Panc1 (cell line): ENCODE results near the gene CREB3L2. TPM values are rescaled to one million over a fixed set of nuclear protein-coding genes. Genes with fewer than 3 reads are reported as not detected.
"Not testable (repeated sequence)": the region's sequence is repeated elsewhere in the genome, so short reads cannot be mapped to it uniquely, and the experiment has no call there.

Experiments used
- ATAC-seq: fragments of 200-7000 bp; cut with Tn5 transposase; 2 replicates; pipeline ENCODE4 v1.9.1; 2020; ENCODE audit warnings: mild to moderate bottlenecking, moderate library complexity
- BruUV-seq: library from RNA; stranded (reverse); fragments of 400-500 nt; replicated peaks from 2 replicates; lab custom pipeline; 2021; lab: Mats Ljungman, UMichigan
- CTCF ChIA-PET: fragments of 300-600 bp; sonication (Branson Sonifier 250); formaldehyde crosslinking; loops from one replicate; lab custom pipeline; 2022; ENCODE audit warnings: antibody characterized with exemption; lab: Charles Lee
- POLR2A ChIA-PET: fragments of 300-600 bp; sonication (Branson Sonifier 250); formaldehyde crosslinking; loops from one replicate; lab custom pipeline; 2022; ENCODE audit warnings: antibody characterized with exemption; lab: Charles Lee
- DNase-seq: peaks from one replicate; pipeline ENCODE4 v3.0.0-alpha.2; 2010; ENCODE audit warnings: low read depth, low spot score
- H3K27ac ChIP-seq: 2 replicates; pipeline ENCODE4 v1.5.1; 2011; ENCODE audit warnings: mild to moderate bottlenecking, low read length, inconsistent platforms
- H3K27me3 ChIP-seq: fragments of 200-500 bp; sonication (Bioruptor generic); 2 replicates; pipeline ENCODE4 v1.6.0; 2014; ENCODE audit warnings: low read length, inconsistent platforms; ENCODE audit not compliant: control insufficient read depth, insufficient read depth
- H3K36me3 ChIP-seq: fragments of 200-500 bp; sonication (Bioruptor generic); 2 replicates; pipeline ENCODE4 v1.5.1; 2014; ENCODE audit warnings: inconsistent platforms, mild to moderate bottlenecking, low read length, moderate library complexity; ENCODE audit not compliant: control insufficient read depth, insufficient read depth
- H3K4me1 ChIP-seq: 2 replicates; pipeline ENCODE4 v1.5.1; 2011; ENCODE audit warnings: inconsistent platforms, mild to moderate bottlenecking, low read length, moderate library complexity; ENCODE audit not compliant: control insufficient read depth, insufficient read depth
- H3K4me3 ChIP-seq, 2 experiments: 2 replicates each; pipeline ENCODE4 v1.5.1; 2011 to 2012; ENCODE audit warnings: low read depth in 2 of 2, low read length in 2 of 2, mild to moderate bottlenecking in 2 of 2, inconsistent platforms in 1 of 2, moderate library complexity in 1 of 2
- H3K9me3 ChIP-seq: fragments of 200-500 bp; sonication (Bioruptor generic); 2 replicates; pipeline ENCODE4 v1.5.1; 2014; ENCODE audit warnings: low read depth, mild to moderate bottlenecking, inconsistent platforms, low read length, moderate library complexity; ENCODE audit not compliant: control insufficient read depth, insufficient read depth
- POLR2AphosphoS5 ChIP-seq: IDR thresholded peaks from 2 replicates; pipeline ENCODE4 v1.6.1; 2012; ENCODE audit warnings: mild to moderate bottlenecking, low read depth, low read length, moderate library complexity
- SIN3A ChIP-seq: IDR thresholded peaks from 2 replicates; pipeline ENCODE4 v1.6.1; 2012; ENCODE audit warnings: low read depth, mild to moderate bottlenecking, low read length, moderate library complexity, borderline replicate concordance; ENCODE audit not compliant: insufficient read depth
- TCF7L2 ChIP-seq: IDR thresholded peaks from 2 replicates; pipeline ENCODE4 v1.6.1; 2011; ENCODE audit warnings: mild to moderate bottlenecking, low read depth, low read length, inconsistent platforms
- in situ Hi-C: cut with HindIII; loops from 2 replicates; pipeline ENCODE4 v1.10.0; 2016; ENCODE audit warnings: low sequenced_read_pairs, low pct_unique_long_range_greater_than_20kb
- intact Hi-C: fragments of 100-400 bp; cut with micrococcal nuclease; formaldehyde crosslinking; loops from one replicate; pipeline ENCODE4 v1.10.0; 2022; ENCODE audit not compliant: unreplicated experiment
- total RNA-seq: library from RNA; stranded (reverse); gene quantifications from one replicate; pipeline ENCODE4 v1.2.1, GENCODE V29; 2021; ENCODE audit not compliant: unreplicated experiment
- TF ChIP-seq, protein P1 (sequence below), 2 experiments: IDR thresholded peaks; 2 replicates each; pipeline ENCODE4 v1.6.1; 2011 to 2012; ENCODE audit warnings: low read depth in 2 of 2, control low read depth in 1 of 2, low read length in 1 of 2, mild to moderate bottlenecking in 1 of 2, moderate library complexity in 1 of 2; ENCODE audit not compliant: insufficient read depth in 1 of 2
- TF ChIP-seq, protein P2 (sequence below): fragments of 450-650 bp; IDR thresholded peaks from 2 replicates; pipeline ENCODE4 v1.5.1; 2017; ENCODE audit warnings: mild to moderate bottlenecking

CREB3L2 gene
- total RNA-seq, 1 experiment from 2014 or later: 22.7 TPM

DNA sequence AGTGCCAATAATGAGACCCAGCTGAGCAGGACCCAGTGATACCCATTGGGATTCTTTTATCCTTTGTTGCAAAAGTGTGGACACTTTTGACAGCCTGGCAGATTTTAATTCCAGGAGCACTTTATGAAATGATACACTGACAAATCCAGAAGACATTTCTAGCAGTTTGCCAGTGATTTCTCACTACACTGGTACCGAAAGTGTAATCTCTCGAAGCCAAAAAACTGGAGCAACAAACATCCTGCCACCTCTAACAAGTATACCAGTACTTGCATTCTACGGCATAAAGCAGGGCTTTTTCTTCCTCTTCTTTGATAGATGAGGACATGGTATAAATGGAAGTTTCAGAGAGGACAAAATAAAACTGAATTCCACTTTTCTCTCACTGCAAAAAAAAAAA is 46.0 kb upstream of the CREB3L2 start:
- in situ Hi-C loops (no loop called here), intact Hi-C loops (no loop called here)
- Histone ChIP-seq H3K9me3 (no peaks in the 10 kb centered on the region), H3K27ac (no peak overlapping the region), H3K36me3 (no peaks in the 10 kb centered on the region), H3K27me3 (no peaks in the 10 kb centered on the region), H3K4me1 (no peaks in the 10 kb centered on the region), H3K4me3 (no peak overlapping the region)
- ChIA-PET CTCF (no interaction called here), POLR2A (no interaction called here)
- TF ChIP-seq TCF7L2 (no peak), SIN3A (no peak), POLR2AphosphoS5 (no peak)
- TF ChIP-seq, protein P1, sequence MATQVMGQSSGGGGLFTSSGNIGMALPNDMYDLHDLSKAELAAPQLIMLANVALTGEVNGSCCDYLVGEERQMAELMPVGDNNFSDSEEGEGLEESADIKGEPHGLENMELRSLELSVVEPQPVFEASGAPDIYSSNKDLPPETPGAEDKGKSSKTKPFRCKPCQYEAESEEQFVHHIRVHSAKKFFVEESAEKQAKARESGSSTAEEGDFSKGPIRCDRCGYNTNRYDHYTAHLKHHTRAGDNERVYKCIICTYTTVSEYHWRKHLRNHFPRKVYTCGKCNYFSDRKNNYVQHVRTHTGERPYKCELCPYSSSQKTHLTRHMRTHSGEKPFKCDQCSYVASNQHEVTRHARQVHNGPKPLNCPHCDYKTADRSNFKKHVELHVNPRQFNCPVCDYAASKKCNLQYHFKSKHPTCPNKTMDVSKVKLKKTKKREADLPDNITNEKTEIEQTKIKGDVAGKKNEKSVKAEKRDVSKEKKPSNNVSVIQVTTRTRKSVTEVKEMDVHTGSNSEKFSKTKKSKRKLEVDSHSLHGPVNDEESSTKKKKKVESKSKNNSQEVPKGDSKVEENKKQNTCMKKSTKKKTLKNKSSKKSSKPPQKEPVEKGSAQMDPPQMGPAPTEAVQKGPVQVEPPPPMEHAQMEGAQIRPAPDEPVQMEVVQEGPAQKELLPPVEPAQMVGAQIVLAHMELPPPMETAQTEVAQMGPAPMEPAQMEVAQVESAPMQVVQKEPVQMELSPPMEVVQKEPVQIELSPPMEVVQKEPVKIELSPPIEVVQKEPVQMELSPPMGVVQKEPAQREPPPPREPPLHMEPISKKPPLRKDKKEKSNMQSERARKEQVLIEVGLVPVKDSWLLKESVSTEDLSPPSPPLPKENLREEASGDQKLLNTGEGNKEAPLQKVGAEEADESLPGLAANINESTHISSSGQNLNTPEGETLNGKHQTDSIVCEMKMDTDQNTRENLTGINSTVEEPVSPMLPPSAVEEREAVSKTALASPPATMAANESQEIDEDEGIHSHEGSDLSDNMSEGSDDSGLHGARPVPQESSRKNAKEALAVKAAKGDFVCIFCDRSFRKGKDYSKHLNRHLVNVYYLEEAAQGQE (IDR thresholded peaks at IDR 0.05; ENCODE audit: insufficient read depth in 1 of 2, low read depth in 2 of 2, low read length in 1 of 2): no peak
- TF ChIP-seq, protein P2, sequence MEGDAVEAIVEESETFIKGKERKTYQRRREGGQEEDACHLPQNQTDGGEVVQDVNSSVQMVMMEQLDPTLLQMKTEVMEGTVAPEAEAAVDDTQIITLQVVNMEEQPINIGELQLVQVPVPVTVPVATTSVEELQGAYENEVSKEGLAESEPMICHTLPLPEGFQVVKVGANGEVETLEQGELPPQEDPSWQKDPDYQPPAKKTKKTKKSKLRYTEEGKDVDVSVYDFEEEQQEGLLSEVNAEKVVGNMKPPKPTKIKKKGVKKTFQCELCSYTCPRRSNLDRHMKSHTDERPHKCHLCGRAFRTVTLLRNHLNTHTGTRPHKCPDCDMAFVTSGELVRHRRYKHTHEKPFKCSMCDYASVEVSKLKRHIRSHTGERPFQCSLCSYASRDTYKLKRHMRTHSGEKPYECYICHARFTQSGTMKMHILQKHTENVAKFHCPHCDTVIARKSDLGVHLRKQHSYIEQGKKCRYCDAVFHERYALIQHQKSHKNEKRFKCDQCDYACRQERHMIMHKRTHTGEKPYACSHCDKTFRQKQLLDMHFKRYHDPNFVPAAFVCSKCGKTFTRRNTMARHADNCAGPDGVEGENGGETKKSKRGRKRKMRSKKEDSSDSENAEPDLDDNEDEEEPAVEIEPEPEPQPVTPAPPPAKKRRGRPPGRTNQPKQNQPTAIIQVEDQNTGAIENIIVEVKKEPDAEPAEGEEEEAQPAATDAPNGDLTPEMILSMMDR: no peak
- ATAC-seq (no peak), DNase-seq (no peak)
- BruUV-seq: no TSS peak

DNA sequence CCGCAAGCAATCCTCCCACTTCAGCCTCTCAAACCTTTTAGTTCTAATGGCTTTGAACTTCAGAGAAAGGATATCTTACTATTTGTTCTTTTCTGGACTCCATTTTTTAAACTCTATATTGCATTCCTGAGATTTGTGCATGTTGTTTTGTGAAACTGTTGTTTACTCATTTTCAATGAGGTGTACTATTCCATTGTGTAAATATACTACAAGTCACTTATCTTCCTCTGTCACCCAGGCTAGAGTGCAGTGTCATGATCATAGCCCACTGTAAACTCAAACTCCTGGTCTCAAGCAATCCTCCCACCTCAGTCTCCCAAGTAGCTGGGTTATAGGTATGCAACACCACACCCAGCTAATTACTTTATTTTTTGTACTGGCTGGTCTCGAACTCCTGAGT is 43.0 kb upstream of the CREB3L2 start:
- Histone ChIP-seq H3K9me3 (no peaks in the 10 kb centered on the region), H3K27me3 (no peaks in the 10 kb centered on the region), H3K36me3 (no peaks in the 10 kb centered on the region), H3K4me1 (no peaks in the 10 kb centered on the region), H3K27ac (no peak overlapping the region), H3K4me3 (no peak overlapping the region)
- POLR2A ChIA-PET: interaction anchor here (0.6 kb wide), 1 partner anchor 403 kb away, joined by 3 read pairs; no protein-coding TSS in a partner anchor
- no TSS peak for BruUV-seq
- DNase-seq (no peak), ATAC-seq (no peak)
- in situ Hi-C loops (no loop called here), intact Hi-C loops (no loop called here)
- TF ChIP-seq, protein P1 (IDR thresholded peaks at IDR 0.05; ENCODE audit: insufficient read depth in 1 of 2, low read depth in 2 of 2, low read length in 1 of 2): no peak
- TF ChIP-seq TCF7L2: no peak
- TF ChIP-seq POLR2AphosphoS5: no peak
- TF ChIP-seq, protein P2: no peak
- TF ChIP-seq SIN3A: no peak
- CTCF ChIA-PET: no interaction called here

DNA sequence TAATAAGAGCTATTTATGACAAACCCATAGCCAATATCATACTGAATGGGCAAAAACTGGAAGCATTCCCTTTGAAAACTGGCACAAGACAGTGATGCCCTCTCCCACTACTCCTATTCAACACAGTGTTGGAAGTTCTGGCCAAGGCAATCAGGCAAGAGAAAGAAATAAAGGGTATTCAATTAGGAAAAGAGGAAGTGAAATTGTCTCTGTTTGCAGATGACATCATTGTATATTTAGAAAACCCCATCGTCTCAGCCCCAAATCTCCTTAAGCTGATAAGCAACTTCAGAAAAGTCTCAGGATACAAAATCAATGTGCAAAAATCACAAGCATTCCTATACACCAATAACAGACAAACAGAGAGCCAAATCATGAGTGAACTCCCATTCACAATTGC is 38.2 kb upstream of the CREB3L2 start:
- H3K4me3 ChIP-seq, POLR2A ChIA-PET, H3K27ac ChIP-seq, H3K36me3 ChIP-seq, H3K27me3 ChIP-seq, intact Hi-C loops, H3K9me3 ChIP-seq, CTCF ChIA-PET, ATAC-seq, in situ Hi-C loops, H3K4me1 ChIP-seq, BruUV-seq, DNase-seq: not testable (repeated sequence)
